Smooth muscle cell (in vitro differentiated cells): ENCODE data around the gene MAPRE2. TPM values are rescaled to one million over a fixed set of nuclear protein-coding genes. Genes with fewer than 3 reads are reported as not detected.

Experiments used
- DNase-seq: peaks from one replicate; lab custom pipeline; 2025; ENCODE audit not compliant: unreplicated experiment; lab: John Stamatoyannopoulos, UW
- H2AFZ ChIP-seq: fragments of 200-600 bp; sonication (generic); 2 replicates; pipeline ENCODE4 v1.6.0; 2016; ENCODE audit warnings: antibody characterized with exemption, low read depth, mild to moderate bottlenecking
- H3F3A ChIP-seq: fragments of 200-600 bp; sonication (generic); 2 replicates; pipeline ENCODE4 v1.6.0; 2017; ENCODE audit warnings: antibody characterized with exemption, low read depth
- H3K27ac ChIP-seq: fragments of 200-600 bp; sonication (generic); 2 replicates; pipeline ENCODE4 v1.5.1; 2016; ENCODE audit warnings: low read depth, mild to moderate bottlenecking
- H3K27me3 ChIP-seq: fragments of 200-600 bp; sonication (generic); 2 replicates; pipeline ENCODE4 v1.6.1; 2016; ENCODE audit warnings: low read depth, mild to moderate bottlenecking
- H3K36me3 ChIP-seq: fragments of 200-600 bp; sonication (generic); 2 replicates; pipeline ENCODE4 v1.5.1; 2016; ENCODE audit warnings: low read depth
- H3K4me1 ChIP-seq: fragments of 200-600 bp; sonication (generic); 2 replicates; pipeline ENCODE4 v1.5.1; 2016; ENCODE audit warnings: low read depth
- H3K4me2 ChIP-seq: fragments of 200-600 bp; sonication (generic); 2 replicates; pipeline ENCODE4 v1.6.0; 2016; ENCODE audit warnings: mild to moderate bottlenecking
- H3K4me3 ChIP-seq: fragments of 200-600 bp; sonication (generic); 2 replicates; pipeline ENCODE4 v1.5.1; 2016; ENCODE audit warnings: mild to moderate bottlenecking
- H3K79me2 ChIP-seq: fragments of 200-600 bp; sonication (generic); 2 replicates; pipeline ENCODE4 v1.6.0; 2016; ENCODE audit warnings: low read depth, mild to moderate bottlenecking
- H3K9ac ChIP-seq: fragments of 200-600 bp; sonication (generic); 2 replicates; pipeline ENCODE4 v1.6.0; 2016; ENCODE audit warnings: low read depth
- H3K9me3 ChIP-seq: fragments of 200-600 bp; sonication (generic); replicated peaks from 2 replicates; pipeline ENCODE4 v1.5.1; 2016; ENCODE audit warnings: low read depth
- H4K20me1 ChIP-seq: fragments of 200-600 bp; sonication (generic); 2 replicates; pipeline ENCODE4 v1.6.0; 2016; ENCODE audit warnings: low read depth
- CTCF ChIP-seq: fragments of 200-600 bp; sonication (generic); IDR thresholded peaks from 2 replicates; pipeline ENCODE4 v1.5.1; 2017; ENCODE audit warnings: borderline replicate concordance, mild to moderate bottlenecking, antibody characterized with exemption; ENCODE audit not compliant: insufficient read depth, poor library complexity, severe bottlenecking
- WGBS: methylation state at CpG from one replicate; pipeline ENCODE4 v1.1.7; 2016; ENCODE audit warnings: low lambda C conversion rate; 5-methylcytosine and 5-hydroxymethylcytosine counted together
- polyA plus RNA-seq: library from polyadenylated mRNA; unstranded; fragments of >200 nt; fragmentation: Nextera tagmentation; extraction: Ambion mirVana; gene quantifications from 2 replicates; pipeline ENCODE4 v1.2.1, GENCODE V29; 2016
- total RNA-seq: library from RNA; depleted of rRNA; stranded (reverse); fragments of >200 nt; gene quantifications from 2 replicates; pipeline ENCODE4 v1.2.3, GENCODE V29; 2014

Gene MAPRE2
- total and polyA plus RNA-seq, 2 experiments from 2014 or later, result 11.2 to 21.8 TPM

- H3F3A ChIP-seq, result no peaks in the 10 kb centered on the region
- no peak overlapping the region for H3K4me2 ChIP-seq
- WGBS, result 89% methylated on average over 3 of the region's 3 CpGs
- no peaks in the 10 kb centered on the region for H3K79me2 ChIP-seq
- no peaks in the 10 kb centered on the region for H3K36me3 ChIP-seq
- TF ChIP-seq CTCF, result no peak
- H2AFZ ChIP-seq, result no peak overlapping the region
- H4K20me1 ChIP-seq, result no peaks in the 10 kb centered on the region
- no peak for DNase-seq
- H3K9me3 ChIP-seq, result no peaks in the 10 kb centered on the region
- H3K27ac ChIP-seq, result no peak overlapping the region
- no peaks in the 10 kb centered on the region for H3K27me3 ChIP-seq
- no peak overlapping the region for H3K9ac ChIP-seq
- H3K4me3 ChIP-seq, result no peak overlapping the region
- H3K4me1 ChIP-seq, result no peaks in the 10 kb centered on the region
Measured at GRCh38 chr18:35029770-35030169, 11.4 kb upstream of the MAPRE2 start.

GRCh38 chr18:35030277-35030989 is 10.8 kb upstream of the MAPRE2 start:
- Histone ChIP-seq H3K27ac (no peak overlapping the region), H4K20me1 (no peaks in the 10 kb centered on the region), H3F3A (no peaks in the 10 kb centered on the region), H3K4me3 (no peak overlapping the region), H3K9me3 (no peaks in the 10 kb centered on the region), H3K9ac (no peak overlapping the region), H2AFZ (no peak overlapping the region), H3K79me2 (no peaks in the 10 kb centered on the region), H3K4me1 (no peaks in the 10 kb centered on the region), H3K36me3 (no peaks in the 10 kb centered on the region), H3K4me2 (no peak overlapping the region), H3K27me3 (no peaks in the 10 kb centered on the region)
- no peak for TF ChIP-seq CTCF
- WGBS, result 67% methylated on average over 3 of the region's 3 CpGs
- no peak for DNase-seq

GRCh38 chr18:35032113-35032512 is 9.1 kb upstream of the MAPRE2 start:
- 44% methylated on average over 1 of the region's 1 CpG for WGBS
- no peaks in the 10 kb centered on the region for H4K20me1 ChIP-seq
- H3K9ac ChIP-seq, result no peak overlapping the region
- no peaks in the 10 kb centered on the region for H3K27me3 ChIP-seq
- no peaks in the 10 kb centered on the region for H3F3A ChIP-seq
- no peak for DNase-seq
- no peak overlapping the region for H3K4me2 ChIP-seq
- H3K36me3 ChIP-seq, result no peaks in the 10 kb centered on the region
- H3K79me2 ChIP-seq, result no peaks in the 10 kb centered on the region
- H3K4me1 ChIP-seq, result no peaks in the 10 kb centered on the region
- no peak overlapping the region for H3K27ac ChIP-seq
- no peak overlapping the region for H3K4me3 ChIP-seq
- H2AFZ ChIP-seq, result no peak overlapping the region
- no peak for TF ChIP-seq CTCF
- no peaks in the 10 kb centered on the region for H3K9me3 ChIP-seq

- H2AFZ ChIP-seq, result no peak overlapping the region
- WGBS, result 82% methylated on average over 1 of the region's 1 CpG
Measured at GRCh38 chr18:35038029-35038428, 3.2 kb upstream of the MAPRE2 start.

More at GRCh38 chr18:35038029-35038428, 3.2 kb upstream of the MAPRE2 start:
- no peak for TF ChIP-seq CTCF
- no peaks in the 10 kb centered on the region for H3K9me3 ChIP-seq
- H3K9ac ChIP-seq, result no peak overlapping the region
- H3K79me2 ChIP-seq, result no peaks in the 10 kb centered on the region
- DNase-seq, result no peak
- H3K27ac ChIP-seq, result no peak overlapping the region
- no peak overlapping the region for H3K4me2 ChIP-seq
- no peaks in the 10 kb centered on the region for H3K36me3 ChIP-seq
- H4K20me1 ChIP-seq, result no peaks in the 10 kb centered on the region
- H3K27me3 ChIP-seq, result no peaks in the 10 kb centered on the region
- H3F3A ChIP-seq, result peaks cover 5% of the 10 kb centered on the region
- peaks cover 10% of the 10 kb centered on the region for H3K4me1 ChIP-seq
- H3K4me3 ChIP-seq, result no peak overlapping the region
